ENCODE data around the gene SZT2.

GRCh38 chr1:43340559-43340958 lies 49.1 kb upstream of the SZT2 start:
- TF ChIP-seq CTCF (conservative IDR thresholded peaks at IDR 0.05; ENCODE audit: low read length) (no peak), EZH2phosphoT487 (IDR thresholded peaks at IDR 0.05; ENCODE audit: borderline replicate concordance, low read depth, low read length) (no peak)

All from OCI-LY7 (cell line).